GM23248 (cell line): ENCODE data around the gene ZNF665.

ENCODE experiments used
- EZH2 ChIP-seq: fragments of 200-600 bp; sonication (generic); IDR thresholded peaks from 2 replicates; pipeline ENCODE4 v1.6.1; 2018; ENCODE audit warnings: antibody characterized with exemption, mild to moderate bottlenecking; ENCODE audit not compliant: insufficient read depth, poor library complexity, severe bottlenecking
- EZH2phosphoT487 ChIP-seq: fragments of 200-600 bp; sonication (generic); IDR thresholded peaks from 2 replicates; pipeline ENCODE4 v1.6.1; 2018; ENCODE audit warnings: antibody characterized with exemption, moderate library complexity, mild to moderate bottlenecking, low read depth; ENCODE audit not compliant: insufficient read depth

GRCh38 chr19:53224606-53225005 lies 31.4 kb upstream of the ZNF665 start:
- TF ChIP-seq EZH2phosphoT487, result no peak
- TF ChIP-seq EZH2, result no peak
